ACHN (cell line): Measurements from ENCODE around the gene BICD2.

Experiments used
- DNase-seq: peaks from one replicate; pipeline ENCODE4 v3.0.0-alpha.2; 2015
- in situ Hi-C: cut with HindIII; loops from 2 replicates; pipeline ENCODE4 v1.10.0; 2017; ENCODE audit warnings: low sequenced_read_pairs, low pct_ligation_motif_present, low pct_unique_long_range_greater_than_20kb

BICD2 gene

DNA sequence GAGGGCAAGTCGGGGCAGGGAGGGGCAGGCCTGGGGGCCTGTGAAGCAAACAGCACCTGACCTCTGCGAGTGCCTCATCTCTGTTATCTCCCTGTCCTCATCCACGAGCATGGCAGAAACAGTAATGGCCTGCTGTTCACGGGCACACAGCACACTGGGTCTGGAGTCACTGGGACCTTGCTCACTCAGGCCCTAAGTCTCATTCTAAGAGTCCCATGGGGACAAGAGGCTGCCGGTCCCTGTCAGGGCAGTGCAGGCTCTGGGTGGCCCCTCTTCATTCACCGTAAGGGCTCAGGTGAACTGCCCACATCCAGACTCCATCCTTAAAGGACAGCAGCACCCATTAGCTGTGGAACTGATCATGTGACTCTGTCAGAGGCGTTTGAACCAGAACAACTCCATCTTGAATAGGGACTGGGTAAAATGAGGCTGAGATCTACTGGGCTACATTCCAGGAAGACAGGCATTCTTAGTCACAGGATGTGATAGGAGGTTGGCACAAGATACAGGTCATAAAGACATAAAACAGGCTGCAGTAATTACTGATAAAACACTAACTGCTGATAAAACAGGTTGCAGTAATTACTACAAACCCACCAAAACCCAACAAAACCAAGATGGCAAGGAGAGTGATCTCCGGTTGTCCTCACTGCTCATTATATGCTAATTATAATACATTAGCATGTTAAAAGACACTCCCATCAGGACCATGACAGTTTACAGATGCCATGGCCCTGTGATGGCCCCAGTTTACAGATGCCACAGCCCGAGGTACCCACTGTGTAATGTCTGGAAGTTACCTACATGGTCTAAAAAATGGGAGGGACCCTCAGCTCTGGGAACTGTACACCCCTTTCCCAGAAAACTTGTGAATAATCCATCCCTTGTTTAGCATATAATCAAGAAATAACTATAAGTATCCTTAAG is 28.7 kb downstream of the BICD2 start:
- DNase-seq, result no peak
- in situ Hi-C loops, result no loop called here

- DNase-seq, result no peak
- in situ Hi-C loops, result no loop called here
Observed at GRCh38 chr9:92734931-92735635, 29.6 kb downstream of the BICD2 start.

DNA sequence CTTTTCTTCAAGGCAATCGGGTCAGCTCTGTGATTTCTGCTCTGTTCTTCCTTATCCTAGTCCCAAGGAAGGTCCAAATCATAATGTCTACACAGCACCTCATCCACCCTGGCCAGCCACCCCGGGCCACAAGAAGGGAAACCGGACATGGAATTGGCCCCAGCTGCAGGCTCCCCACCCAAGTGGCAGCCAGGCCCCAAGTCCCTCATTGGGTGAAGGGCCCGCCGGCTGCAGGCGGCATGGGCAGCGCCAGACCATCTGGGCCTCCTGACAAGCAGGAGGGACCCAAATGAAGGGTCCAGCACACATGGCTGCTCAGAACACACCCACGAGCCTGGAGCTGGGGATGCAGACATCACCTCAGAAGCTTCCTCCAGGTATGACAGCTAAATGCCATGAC is 33.7 kb downstream of the BICD2 start:
- DNase-seq, result no peak
- in situ Hi-C loops, result no loop called here

- no peak for DNase-seq
- in situ Hi-C loops, result no loop called here
Observed at GRCh38 chr9:92729735-92730155, 34.9 kb downstream of the BICD2 start.

DNA sequence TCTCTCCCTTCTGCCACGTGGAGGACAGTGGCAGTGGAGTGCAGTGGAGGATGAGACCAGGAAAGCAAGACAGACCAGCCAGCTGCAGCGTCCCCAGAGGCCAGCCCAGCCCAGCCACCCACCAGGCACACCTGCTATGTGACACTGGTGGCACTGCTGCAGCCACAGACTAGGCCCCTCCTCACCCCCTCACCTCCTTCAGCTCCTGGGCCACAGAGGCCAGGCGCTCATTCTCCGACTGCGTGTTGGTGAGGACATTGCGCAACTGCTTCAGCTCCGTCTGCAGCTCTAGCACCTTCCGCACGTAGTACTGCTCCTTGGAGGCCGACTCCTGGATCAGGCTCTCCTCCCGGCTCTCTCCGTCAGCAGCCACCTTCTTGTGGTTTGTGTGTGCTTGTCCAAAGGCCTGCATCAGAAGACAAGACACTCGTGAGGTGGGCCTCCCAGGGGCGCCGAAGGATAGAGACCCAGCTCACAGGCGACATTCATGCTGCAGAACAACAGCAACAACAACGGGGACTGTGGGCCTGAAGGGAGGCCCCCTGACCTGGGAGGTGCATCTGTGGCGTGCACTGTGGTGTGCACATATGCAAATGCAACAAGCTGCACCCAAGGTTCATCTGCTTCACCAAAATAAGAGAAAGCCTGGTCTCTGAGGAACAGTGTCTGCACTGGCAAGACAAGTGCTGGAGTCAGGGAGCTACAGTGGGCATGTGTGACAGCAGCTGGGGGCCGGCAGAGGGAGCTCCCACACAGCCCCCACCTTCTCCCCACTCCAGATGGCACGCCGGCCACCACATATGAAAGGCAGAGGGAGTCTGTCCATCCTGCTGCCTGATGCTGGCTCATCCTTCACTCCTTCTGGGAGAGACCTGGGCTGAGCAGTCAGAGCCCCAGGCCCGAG is 35.5 kb downstream of the BICD2 start:
- DNase-seq, result no peak
- in situ Hi-C loops, result no loop called here

DNA sequence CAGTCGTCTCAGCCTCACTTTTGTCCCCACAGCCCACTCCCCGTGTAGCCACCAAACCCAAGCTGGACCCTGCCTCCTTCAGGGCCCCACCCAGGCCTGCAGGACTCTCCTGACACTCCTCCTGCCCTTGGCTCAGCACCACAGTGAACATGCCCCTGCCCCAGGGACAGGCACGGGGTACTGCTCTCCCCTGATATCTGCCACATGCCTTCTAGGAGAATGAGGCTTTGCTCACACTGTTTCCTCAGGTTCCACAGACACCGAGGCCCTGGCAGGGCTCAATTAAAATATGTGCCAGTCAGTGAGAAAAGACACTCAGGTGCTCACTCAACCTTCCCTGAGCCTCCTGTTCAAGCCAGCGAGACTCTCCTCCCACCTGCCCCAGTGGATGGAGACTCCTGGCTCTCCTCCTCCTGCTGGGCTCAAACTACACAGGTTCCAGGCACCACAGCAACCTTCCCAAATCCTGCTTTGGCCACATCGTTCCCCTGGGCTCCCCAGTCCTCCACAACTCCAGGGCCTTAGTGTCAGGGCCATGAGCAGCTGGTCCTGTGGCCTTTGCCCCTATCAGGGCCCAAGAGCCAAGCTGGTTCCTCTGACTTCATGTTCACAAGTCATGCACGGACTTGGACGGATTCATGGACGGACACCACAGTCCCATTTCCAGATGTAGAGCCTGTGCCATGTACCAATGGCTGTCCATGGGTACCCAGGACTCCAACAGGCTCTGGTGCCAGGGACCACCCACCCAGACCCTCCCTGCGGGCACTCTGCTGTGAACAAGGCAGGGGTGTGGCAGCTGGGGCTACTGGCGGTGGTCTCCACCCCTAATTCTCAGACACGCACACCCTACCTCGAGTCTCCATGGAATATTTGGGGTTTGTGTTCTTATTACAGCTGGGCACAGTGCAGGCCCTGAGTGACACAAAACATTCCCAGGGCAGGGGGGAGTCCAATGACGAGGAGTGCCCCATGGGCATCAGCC is 36.6 kb downstream of the BICD2 start:
- in situ Hi-C loops, result no loop called here
- DNase-seq, result no peak

GRCh38 chr9:92726971-92727715 is 37.5 kb downstream of the BICD2 start:
- in situ Hi-C loops, result no loop called here
- no peak for DNase-seq

GRCh38 chr9:92726348-92726747 is 38.3 kb downstream of the BICD2 start:
- no peak for DNase-seq
- in situ Hi-C loops, result no loop called here

- in situ Hi-C loops, result no loop called here
- no peak for DNase-seq
Observed at GRCh38 chr9:92725766-92726165, 38.9 kb downstream of the BICD2 start.

DNA sequence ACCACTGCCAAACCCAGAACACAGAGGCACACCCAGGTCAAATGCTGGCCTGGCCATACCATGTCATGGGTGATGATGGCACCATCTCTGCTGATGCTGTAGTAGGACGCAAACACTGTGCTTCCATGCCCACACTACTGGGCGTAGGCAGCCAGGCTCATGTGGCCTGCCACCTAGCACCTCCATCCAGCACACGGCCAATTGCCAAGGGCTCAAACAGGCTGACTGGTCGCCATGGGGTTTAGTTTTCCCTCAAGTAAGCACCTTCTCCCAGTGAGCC is 39.4 kb downstream of the BICD2 start:
- no peak for DNase-seq
- in situ Hi-C loops, result no loop called here

DNA sequence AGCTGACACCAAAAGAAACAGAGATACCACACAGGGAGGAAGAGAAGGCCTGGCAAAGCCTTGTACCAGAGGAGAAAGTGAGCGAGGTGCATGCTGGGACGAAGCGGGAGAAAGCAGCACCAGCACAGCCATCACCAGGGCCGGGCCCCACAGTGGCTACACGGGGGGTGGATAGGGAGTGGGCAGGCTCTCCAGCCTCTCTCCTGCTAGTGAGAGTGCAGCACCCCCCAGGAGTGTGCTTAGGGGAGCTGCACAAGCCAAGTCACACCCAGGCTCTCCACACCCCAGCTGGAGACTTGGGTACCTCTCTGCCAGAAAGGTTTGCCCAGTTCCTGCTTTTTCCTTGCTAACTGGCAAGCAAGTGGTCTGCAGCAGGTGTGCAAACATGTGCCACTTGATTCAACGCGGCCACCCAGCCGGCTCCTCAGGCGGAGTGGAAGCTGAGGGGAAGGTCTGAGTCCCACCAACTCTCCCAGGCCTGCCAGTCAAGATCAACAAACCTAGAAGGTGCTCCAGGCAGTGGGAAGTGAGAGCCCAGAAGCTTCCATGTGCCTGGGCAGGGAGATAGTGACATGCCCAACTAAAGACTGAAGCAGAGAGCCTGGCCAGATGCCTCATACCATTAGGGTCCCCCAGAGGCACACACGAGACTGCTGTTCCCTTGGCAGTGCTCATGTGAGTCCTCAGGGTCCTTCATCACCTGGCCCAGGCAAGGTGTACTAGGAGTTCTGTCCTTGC is 39.9 kb downstream of the BICD2 start:
- DNase-seq, result no peak
- in situ Hi-C loops, result no loop called here

GRCh38 chr9:92723801-92724323 is 40.8 kb downstream of the BICD2 start:
- DNase-seq, result no peak
- in situ Hi-C loops, result no loop called here

DNA sequence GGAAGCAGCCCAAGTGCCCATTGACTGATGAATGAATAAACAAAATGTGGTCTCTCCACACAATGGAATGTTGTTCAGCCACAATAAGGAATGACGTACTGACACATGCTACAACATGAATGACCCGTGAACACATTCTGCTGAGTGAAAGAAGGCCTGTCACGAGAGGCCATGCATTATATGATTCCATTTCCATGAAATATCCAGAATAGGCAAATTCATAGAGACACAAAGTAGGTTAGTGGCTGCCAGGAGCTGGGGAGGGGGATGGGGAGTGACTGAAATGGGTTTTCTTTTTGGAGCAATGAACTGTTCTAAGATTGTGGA is 41.4 kb downstream of the BICD2 start:
- in situ Hi-C loops, result no loop called here

DNA sequence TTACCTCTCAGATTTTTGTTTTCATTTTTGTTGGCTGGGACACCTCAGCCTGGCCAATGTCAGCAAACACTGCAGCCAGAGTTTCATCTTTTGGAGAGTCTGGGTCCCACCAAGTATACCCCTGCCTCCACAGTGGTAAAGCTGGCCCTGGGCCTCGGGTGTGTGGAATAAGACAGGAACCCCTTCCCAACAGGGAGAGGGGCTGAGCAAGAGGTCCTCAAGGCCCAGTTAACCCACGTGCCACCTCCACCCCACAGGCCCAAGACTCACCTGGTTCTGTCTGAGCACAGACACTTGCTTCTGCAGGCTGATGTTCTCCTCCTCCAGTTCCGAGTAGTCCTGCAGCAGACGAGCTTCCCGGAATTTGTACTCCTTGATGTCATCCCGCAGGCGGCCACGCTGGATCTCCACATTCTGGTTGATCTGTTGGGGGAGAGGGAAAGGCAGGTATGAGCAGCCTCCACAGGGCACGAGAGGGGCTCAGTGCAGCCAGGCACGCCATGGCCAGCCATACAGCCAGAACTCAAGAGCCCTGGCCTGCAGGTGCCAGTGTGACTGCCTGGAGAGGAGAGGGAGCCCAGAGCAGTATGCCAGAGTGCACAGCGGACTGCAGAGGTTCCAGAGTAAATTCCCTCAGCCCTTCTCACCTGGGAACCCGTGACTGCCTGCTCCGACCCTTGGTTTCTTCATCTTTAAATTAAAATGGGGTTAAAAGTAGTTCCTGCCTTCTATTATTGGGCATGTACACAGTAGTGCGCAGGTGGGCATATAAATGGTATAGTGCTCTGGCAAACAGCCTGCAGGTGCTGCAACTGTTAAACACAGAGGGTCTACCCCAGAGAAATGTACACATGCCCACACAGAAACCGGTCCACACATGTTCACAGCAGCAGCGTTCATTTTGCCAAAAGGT is 42.0 kb downstream of the BICD2 start:
- in situ Hi-C loops, result no loop called here
- no peak for DNase-seq

More for the DNA sequence above, 41.4 kb downstream of the BICD2 start:
- no peak for DNase-seq

DNA sequence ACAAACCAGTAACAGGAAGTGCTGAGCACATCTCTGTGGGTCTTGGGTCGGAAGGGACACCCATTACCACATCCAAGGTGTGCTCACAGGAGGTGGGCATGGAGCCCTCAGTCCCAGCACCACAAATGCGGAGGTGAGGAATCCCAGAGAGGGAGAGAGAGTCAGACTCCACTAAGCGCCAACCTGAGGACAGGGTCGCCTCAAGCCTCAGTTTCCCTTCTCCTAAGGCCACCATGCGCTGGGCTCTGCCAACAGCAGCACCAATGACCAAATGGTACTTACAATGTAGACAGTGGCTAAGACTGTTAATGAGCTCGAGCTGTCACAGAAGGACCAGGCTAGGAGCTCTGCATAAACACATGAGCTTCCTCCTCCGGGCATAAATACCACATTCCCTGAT is 43.1 kb downstream of the BICD2 start:
- in situ Hi-C loops, result no loop called here
- DNase-seq, result no peak
